ENCODE results near the gene HBA2.
"Not testable (repeated sequence)": the region's sequence is repeated elsewhere in the genome, so short reads cannot be mapped to it uniquely, and the experiment has no call there.

HBA2 gene

GRCh38 chr16:194516-194915, 21.8 kb downstream of the HBA2 start:
- DNase-seq (ENCODE audit: low spot score), result no peak

GRCh38 chr16:200388-200787, 27.7 kb downstream of the HBA2 start:
- peak; percentile 38 for DNase-seq (ENCODE audit: low spot score)

GRCh38 chr16:203246-203645, 30.6 kb downstream of the HBA2 start:
- DNase-seq (ENCODE audit: low spot score), result no peak

GRCh38 chr16:204046-204445, 31.4 kb downstream of the HBA2 start:
- DNase-seq (ENCODE audit: low spot score), result not testable (repeated sequence)

- not testable (repeated sequence) for DNase-seq (ENCODE audit: low spot score)
These were observed 36.7 kb downstream of the HBA2 start for GRCh38 chr16:209359-209758.

- DNase-seq (ENCODE audit: low spot score), result not testable (repeated sequence)
These were observed 39.0 kb downstream of the HBA2 start for GRCh38 chr16:211631-212180.

- DNase-seq (ENCODE audit: low spot score), result no peak
These were observed 40.3 kb downstream of the HBA2 start for GRCh38 chr16:212999-213398.

- DNase-seq (ENCODE audit: low spot score), result no peak
These were observed 47.3 kb downstream of the HBA2 start for GRCh38 chr16:220021-220420.

Data from AG08395 (cell line).